GDM1 (cell line): Measurements from ENCODE around the gene OCSTAMP.
A peak's percentile ranks its signal among the peaks of the same experiment; 100 is the strongest.

Experiments
- DNase-seq: peaks from one replicate; lab custom pipeline; 2025; lab: John Stamatoyannopoulos, UW

The OCSTAMP gene

GRCh38 chr20:46519471-46520068, 30.9 kb downstream of the OCSTAMP start:
- DNase-seq, result no peak

GRCh38 chr20:46512943-46513844, 37.3 kb downstream of the OCSTAMP start, which contains the start of gene ZNF334:
Gene ZNF334 (minus strand): TSS chr20:46513559. CDS start chr20:46512102, 1,457 bp downstream.
- no peak for DNase-seq

- DNase-seq, result peak; percentile 6
Measured at GRCh38 chr20:46509523-46509922, 40.9 kb downstream of the OCSTAMP start.

GRCh38 chr20:46507760-46508407, 42.6 kb downstream of the OCSTAMP start:
- no peak for DNase-seq

GRCh38 chr20:46505506-46505905, 44.9 kb downstream of the OCSTAMP start:
- DNase-seq, result no peak

GRCh38 chr20:46501961-46502360, 48.5 kb downstream of the OCSTAMP start:
- DNase-seq, result no peak

GRCh38 chr20:46501337-46501942, 49.0 kb downstream of the OCSTAMP start:
- DNase-seq, result no peak

- no peak for DNase-seq
Measured at GRCh38 chr20:46494077-46494476, 56.4 kb downstream of the OCSTAMP start.

GRCh38 chr20:46491354-46491753, 59.1 kb downstream of the OCSTAMP start:
- DNase-seq, result no peak
